AG04450 (cell line): Measurements from ENCODE around the gene GNGT2. TPM values are rescaled to one million over a fixed set of nuclear protein-coding genes. Genes with fewer than 3 reads are reported as not detected.

Experiments used
- CTCF ChIA-PET: fragments of 300-600, 350-600 bp; formaldehyde crosslinking; extraction: SDS; loops from one replicate; lab custom pipeline; 2022; ENCODE audit warnings: antibody characterized with exemption, inconsistent platforms; lab: Charles Lee
- POLR2A ChIA-PET: fragments of 350-600 bp; formaldehyde crosslinking; extraction: SDS; loops from one replicate; lab custom pipeline; 2021; ENCODE audit warnings: antibody characterized with exemption, inconsistent platforms; lab: Yijun Ruan, JAX
- DNase-seq: peaks from one replicate; pipeline ENCODE4 v3.0.0-alpha.2; 2011; ENCODE audit warnings: low read depth, low spot score
- H3K27ac ChIP-seq: one replicate; pipeline ENCODE4 v1.5.1; 2012; ENCODE audit warnings: low read depth, low read length, control low read depth
- H3K27me3 ChIP-seq: one replicate; pipeline ENCODE4 v1.6.0; 2012; ENCODE audit warnings: low read length; ENCODE audit not compliant: control insufficient read depth, insufficient read depth
- H3K4me3 ChIP-seq: 2 replicates; pipeline ENCODE4 v1.5.1; 2011; ENCODE audit warnings: mild to moderate bottlenecking, low read depth, low read length, control low read depth
- H3K9me3 ChIP-seq: 2 replicates; pipeline ENCODE4 v1.5.1; 2012; ENCODE audit warnings: low read length; ENCODE audit not compliant: control insufficient read depth, insufficient read depth
- CTCF ChIP-seq: IDR thresholded peaks from 2 replicates; pipeline ENCODE4 v1.5.1; 2011; ENCODE audit warnings: low read depth, low read length, control low read depth, inconsistent platforms
- polyA plus RNA-seq: library from polyadenylated mRNA; depleted of rRNA; stranded (reverse); fragments of >200 nt; gene quantifications from 2 replicates; pipeline ENCODE4 v1.2.3, GENCODE V29; 2011

The GNGT2 gene
- polyA plus RNA-seq, 1 experiment, result 0.16 TPM

GRCh38 chr17:49201481-49201927 is 8.9 kb downstream of the GNGT2 start:
- POLR2A ChIA-PET, result no interaction called here
- H3K9me3 ChIP-seq, result no peaks in the 10 kb centered on the region
- DNase-seq, result no peak
- no peak for TF ChIP-seq CTCF
- CTCF ChIA-PET, result interaction anchor here (0.6 kb wide), 1 partner anchor 26 kb away, joined by 3 read pairs; no protein-coding TSS in a partner anchor
- no peak overlapping the region for H3K4me3 ChIP-seq
- H3K27me3 ChIP-seq, result peaks cover 7% of the 10 kb centered on the region
- no peak overlapping the region for H3K27ac ChIP-seq

- no peak for DNase-seq
- H3K27ac ChIP-seq, result no peak overlapping the region
- peaks cover 7% of the 10 kb centered on the region for H3K27me3 ChIP-seq
- POLR2A ChIA-PET, result no interaction called here
- TF ChIP-seq CTCF, result no peak
- no peaks in the 10 kb centered on the region for H3K9me3 ChIP-seq
- CTCF ChIA-PET, result interaction anchor here (0.9 kb wide), 1 partner anchor 24 kb away, joined by 3 read pairs; no protein-coding TSS in a partner anchor
- H3K4me3 ChIP-seq, result no peak overlapping the region
Observed at GRCh38 chr17:49200423-49201083, 9.8 kb downstream of the GNGT2 start.

GRCh38 chr17:49198211-49198610 is 12.2 kb downstream of the GNGT2 start:
- no peak overlapping the region for H3K4me3 ChIP-seq
- POLR2A ChIA-PET, result interaction anchor here (0.6 kb wide), 1 partner anchor 64 kb away, joined by 3 read pairs; no protein-coding TSS in a partner anchor
- H3K27me3 ChIP-seq, result peaks cover under 1% of the 10 kb centered on the region
- no peak overlapping the region for H3K27ac ChIP-seq
- no peak for TF ChIP-seq CTCF
- H3K9me3 ChIP-seq, result no peaks in the 10 kb centered on the region
- CTCF ChIA-PET, result interaction anchor here (1.2 kb wide), 1 partner anchor 18 kb away, joined by 5 read pairs; no protein-coding TSS in a partner anchor
- no peak for DNase-seq

DNA sequence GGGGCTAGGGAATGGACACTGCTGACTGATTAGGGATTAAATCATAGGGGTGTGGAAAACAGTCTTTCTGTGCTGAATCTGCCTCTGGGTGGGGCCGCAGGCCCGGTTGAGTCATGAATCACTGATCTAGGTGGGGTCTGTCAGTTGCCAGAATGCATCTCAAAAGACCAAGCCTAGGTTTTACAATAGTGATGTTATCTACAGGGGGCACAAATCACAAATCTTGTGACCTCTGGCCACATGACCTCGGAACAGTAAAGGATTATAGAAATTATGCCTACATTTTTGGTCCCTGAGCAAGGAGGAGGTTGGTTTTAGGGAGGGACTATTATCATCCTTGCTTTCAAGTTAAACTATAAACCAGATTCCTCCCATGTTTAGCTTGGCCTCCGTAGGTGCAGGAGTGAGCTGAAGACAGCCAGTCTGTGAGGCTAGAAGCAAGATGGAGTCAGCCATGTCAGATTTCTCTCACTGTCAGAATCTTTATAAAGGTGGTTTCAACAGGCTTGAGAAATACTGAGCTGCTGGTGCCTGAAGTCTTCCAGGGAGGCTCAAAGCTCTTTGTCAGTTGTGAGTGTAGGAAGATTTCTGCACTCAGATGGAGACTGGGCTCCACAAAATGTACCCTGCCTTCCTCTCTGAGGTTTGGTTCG is 12.9 kb downstream of the GNGT2 start:
- TF ChIP-seq CTCF, result no peak
- CTCF ChIA-PET, result interaction anchor here (1.2 kb wide), 1 partner anchor 17 kb away, joined by 5 read pairs; no protein-coding TSS in a partner anchor
- POLR2A ChIA-PET, result no interaction called here
- Histone ChIP-seq H3K9me3 (no peaks in the 10 kb centered on the region), H3K27me3 (no peaks in the 10 kb centered on the region), H3K4me3 (no peak overlapping the region), H3K27ac (no peak overlapping the region)
- DNase-seq, result no peak

GRCh38 chr17:49196520-49196919 is 13.9 kb downstream of the GNGT2 start:
- Histone ChIP-seq H3K27ac (no peak overlapping the region), H3K27me3 (no peaks in the 10 kb centered on the region), H3K4me3 (no peak overlapping the region), H3K9me3 (no peaks in the 10 kb centered on the region; the same call in 1 of the 2 replicates)
- no peak for TF ChIP-seq CTCF
- ChIA-PET CTCF (no interaction called here), POLR2A (no interaction called here)
- DNase-seq, result no peak
